PC-9 (cell line): ENCODE measurements around the gene TRIM10.

ENCODE experiments used
- CTCF ChIP-seq: fragments of 200-600 bp; sonication (generic); conservative IDR thresholded peaks from 2 replicates; pipeline ENCODE4 v1.6.1; 2017; ENCODE audit warnings: mixed run types, antibody characterized with exemption, mild to moderate bottlenecking, moderate library complexity
- EZH2 ChIP-seq: fragments of 200-600 bp; sonication (generic); IDR thresholded peaks from 2 replicates; pipeline ENCODE4 v1.8.0; 2017; ENCODE audit warnings: antibody characterized with exemption, low read depth

DNA sequence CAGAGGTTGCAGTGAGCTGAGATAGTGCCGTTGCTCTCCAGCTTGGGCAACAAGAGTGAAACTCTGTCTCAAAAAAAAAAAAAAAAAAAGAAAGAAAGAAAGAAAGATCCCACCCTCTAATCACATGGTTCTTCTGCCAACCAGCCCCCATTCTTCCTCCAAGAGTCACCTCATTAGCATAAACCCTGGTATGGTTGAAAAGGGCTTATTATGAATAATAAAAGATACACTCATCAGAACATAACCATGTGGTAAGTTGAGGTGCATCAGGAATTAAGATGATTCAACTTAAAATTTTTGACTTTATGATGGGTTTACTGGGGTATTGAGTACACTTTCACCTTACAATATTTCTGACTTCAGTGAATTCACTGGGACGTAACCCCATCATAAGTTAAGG lies 25.9 kb downstream of the TRIM10 start:
- no peak for TF ChIP-seq CTCF
- no peak for TF ChIP-seq EZH2
